Measurements from ENCODE around the gene AGBL4. TPM values are rescaled to one million over a fixed set of nuclear protein-coding genes. Genes with fewer than 3 reads are reported as not detected.

The AGBL4 gene
- total RNA-seq, 3 donors from 2014 or later = 0.46 to 0.57 TPM; not detected in 1

- intact Hi-C loops (cut with DNase I, micrococcal nuclease) = no loop called here
- DNase-seq (no peak), ATAC-seq (no peak)
- TF ChIP-seq, protein P1, sequence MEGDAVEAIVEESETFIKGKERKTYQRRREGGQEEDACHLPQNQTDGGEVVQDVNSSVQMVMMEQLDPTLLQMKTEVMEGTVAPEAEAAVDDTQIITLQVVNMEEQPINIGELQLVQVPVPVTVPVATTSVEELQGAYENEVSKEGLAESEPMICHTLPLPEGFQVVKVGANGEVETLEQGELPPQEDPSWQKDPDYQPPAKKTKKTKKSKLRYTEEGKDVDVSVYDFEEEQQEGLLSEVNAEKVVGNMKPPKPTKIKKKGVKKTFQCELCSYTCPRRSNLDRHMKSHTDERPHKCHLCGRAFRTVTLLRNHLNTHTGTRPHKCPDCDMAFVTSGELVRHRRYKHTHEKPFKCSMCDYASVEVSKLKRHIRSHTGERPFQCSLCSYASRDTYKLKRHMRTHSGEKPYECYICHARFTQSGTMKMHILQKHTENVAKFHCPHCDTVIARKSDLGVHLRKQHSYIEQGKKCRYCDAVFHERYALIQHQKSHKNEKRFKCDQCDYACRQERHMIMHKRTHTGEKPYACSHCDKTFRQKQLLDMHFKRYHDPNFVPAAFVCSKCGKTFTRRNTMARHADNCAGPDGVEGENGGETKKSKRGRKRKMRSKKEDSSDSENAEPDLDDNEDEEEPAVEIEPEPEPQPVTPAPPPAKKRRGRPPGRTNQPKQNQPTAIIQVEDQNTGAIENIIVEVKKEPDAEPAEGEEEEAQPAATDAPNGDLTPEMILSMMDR (IDR thresholded peaks at IDR 0.05) = no peak
- Histone ChIP-seq H3K36me3 (ENCODE audit: low read depth) (no peaks in the 10 kb centered on the region), H3K4me3 (no peak overlapping the region), H3K4me1 (ENCODE audit: low read depth) (no peaks in the 10 kb centered on the region), H3K9me3 (no peaks in the 10 kb centered on the region)
Observed at GRCh38 chr1:48940962-48941732, 1082.6 kb downstream of the AGBL4 start.

DNA sequence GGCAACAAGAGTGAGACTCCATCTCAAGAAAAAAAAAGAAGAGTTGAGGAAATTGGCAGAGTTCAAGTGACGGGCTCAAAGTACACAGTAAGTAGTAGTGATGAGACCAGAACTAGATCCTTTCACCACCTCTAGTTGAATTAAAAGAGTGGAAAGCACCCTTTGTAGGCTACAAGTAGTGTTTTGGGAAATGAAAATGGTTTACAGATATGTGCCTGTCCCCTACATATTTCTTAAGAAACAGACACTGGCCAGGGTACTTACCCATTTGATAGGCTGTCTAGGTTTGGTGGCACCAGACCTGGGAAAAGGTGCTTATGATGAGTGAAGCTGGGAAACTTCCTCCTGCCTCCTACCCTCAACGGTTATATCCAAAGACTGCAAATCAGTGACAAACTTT lies 1083.4 kb downstream of the AGBL4 start:
- Histone ChIP-seq H3K4me3 (no peak overlapping the region), H3K4me1 (ENCODE audit: low read depth) (no peaks in the 10 kb centered on the region), H3K9me3 (no peaks in the 10 kb centered on the region), H3K36me3 (ENCODE audit: low read depth) (no peaks in the 10 kb centered on the region)
- TF ChIP-seq, protein P1 (IDR thresholded peaks at IDR 0.05) = no peak
- no peak for ATAC-seq
- intact Hi-C loops (cut with DNase I, micrococcal nuclease) = no loop called here
- DNase-seq = no peak

DNA sequence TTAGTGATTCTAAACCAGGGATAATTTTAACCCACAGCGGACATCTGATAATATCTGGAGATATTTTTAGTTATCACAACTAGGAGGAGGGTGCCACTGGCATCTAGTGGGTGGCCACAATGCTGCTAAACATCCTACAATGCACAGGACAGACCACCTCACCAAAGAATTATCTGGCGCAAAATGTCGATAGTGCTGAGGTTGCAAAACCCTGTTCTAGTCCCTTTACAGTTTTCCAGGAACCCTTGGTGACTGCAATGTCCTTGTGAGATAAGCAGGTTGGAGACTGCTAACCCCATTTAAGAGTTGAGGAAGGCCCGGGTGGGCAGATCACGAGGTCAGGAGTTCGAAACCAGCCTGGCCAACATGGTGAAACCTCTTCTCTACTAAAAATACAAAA lies 1083.9 kb downstream of the AGBL4 start:
- no peak for ATAC-seq
- TF ChIP-seq, protein P1 (IDR thresholded peaks at IDR 0.05) = no peak
- intact Hi-C loops (cut with DNase I, micrococcal nuclease) = no loop called here
- Histone ChIP-seq H3K4me3 (no peak overlapping the region), H3K4me1 (ENCODE audit: low read depth) (no peaks in the 10 kb centered on the region), H3K9me3 (no peaks in the 10 kb centered on the region), H3K36me3 (ENCODE audit: low read depth) (no peaks in the 10 kb centered on the region)
- DNase-seq = no peak

GRCh38 chr1:48939042-48939441 lies 1084.7 kb downstream of the AGBL4 start:
- ATAC-seq (no peak), DNase-seq (no peak)
- H3K4me3 ChIP-seq = no peak overlapping the region
- H3K4me1 ChIP-seq (ENCODE audit: low read depth) = no peaks in the 10 kb centered on the region
- no peaks in the 10 kb centered on the region for H3K36me3 ChIP-seq (ENCODE audit: low read depth)
- TF ChIP-seq, protein P1 (IDR thresholded peaks at IDR 0.05) = no peak
- intact Hi-C loops (cut with DNase I, micrococcal nuclease) = no loop called here
- H3K9me3 ChIP-seq = no peaks in the 10 kb centered on the region

- TF ChIP-seq, protein P1 (IDR thresholded peaks at IDR 0.05) = no peak
- Histone ChIP-seq H3K4me1 (ENCODE audit: low read depth) (no peaks in the 10 kb centered on the region), H3K4me3 (no peak overlapping the region), H3K36me3 (ENCODE audit: low read depth) (no peaks in the 10 kb centered on the region), H3K9me3 (no peaks in the 10 kb centered on the region)
- no peak for DNase-seq
- intact Hi-C loops (cut with DNase I, micrococcal nuclease) = no loop called here
- ATAC-seq = no peak
Observed at GRCh38 chr1:48937732-48938131, 1086.0 kb downstream of the AGBL4 start.
